ENCODE results near the gene ARHGEF38. TPM values are rescaled to one million over a fixed set of nuclear protein-coding genes. Genes with fewer than 3 reads are reported as not detected.

ARHGEF38 gene
- polyA plus RNA-seq, 1 of the 3 experiments (the other 2 are of a cell fraction) = 0.02 TPM

GRCh38 chr4:105613306-105613705 is 60.9 kb downstream of the ARHGEF38 start (continued):
- TF ChIP-seq REST (IDR thresholded peaks at IDR 0.05; ENCODE audit: low read depth, low read length) = no peak
- TF ChIP-seq JUND (IDR thresholded peaks at IDR 0.05) = no peak
- TF ChIP-seq CHD2 (IDR thresholded peaks at IDR 0.05; ENCODE audit: low read length, partially characterized antibody) = no peak
- TF ChIP-seq GATA2 (CRISPR knock-in tag; IDR thresholded peaks at IDR 0.05) = no peak
- no peak for TF ChIP-seq POLR2AphosphoS5 (IDR thresholded peaks at IDR 0.05; ENCODE audit: low read depth, low read length)
- TF ChIP-seq SMC3 (IDR thresholded peaks at IDR 0.05; ENCODE audit: low read depth, low read length) = no peak
- no peak for TF ChIP-seq NFIC (IDR thresholded peaks at IDR 0.05; ENCODE audit: borderline replicate concordance)
- no peak for TF ChIP-seq FOXJ3 (CRISPR knock-in tag; IDR thresholded peaks at IDR 0.05)
- TF ChIP-seq ELF1 (IDR thresholded peaks at IDR 0.05) = no peak

GRCh38 chr4:105619188-105619931 is 66.9 kb downstream of the ARHGEF38 start:
- Histone ChIP-seq H3K27me3 (ENCODE audit: insufficient read depth) (no peaks in the 10 kb centered on the region), H3K36me3 (replicated peaks in 1 of 2; ENCODE audit: control insufficient read depth in 1 of 2, insufficient read depth in 2 of 2, low read length in 1 of 2) (no peaks in the 10 kb centered on the region), H3K27ac (ENCODE audit: low read depth in 2 of 2, low read length in 1 of 2) (peak overlapping the region in 1 of 2 experiments; percentile 69; a peak in 2 of 4 replicates), H3F3A (replicated peaks; ENCODE audit: insufficient read depth) (peaks cover 13% of the 10 kb centered on the region), H3K4me2 (no peak overlapping the region), H3K4me1 (ENCODE audit: control insufficient read depth in 1 of 2, insufficient read depth in 2 of 2, low read depth in 1 of 2, low read length in 1 of 2) (peaks cover 7 to 11% of the 10 kb centered on the region in 2 experiments), H3K9ac (no peak overlapping the region), H3K9me3 (no peaks in the 10 kb centered on the region), H3K4me3 (ENCODE audit: low read depth in 2 of 2, low read length in 1 of 2) (no peak overlapping the region), H3K9me2 (no peaks in the 10 kb centered on the region), H4K20me1 (ENCODE audit: insufficient read depth) (no peaks in the 10 kb centered on the region), H2AFZ (ENCODE audit: low read depth) (no peak overlapping the region), H3K79me2 (ENCODE audit: insufficient read depth) (no peaks in the 10 kb centered on the region)
- DNase-seq = peak; percentile 30
- POLR2A ChIA-PET = no interaction called here
- WGBS (ENCODE audit: low lambda C conversion rate) = 47% methylated on average over 4 of the region's 5 CpGs
- CTCF ChIA-PET = interaction anchor here (0.7 kb wide), 1 partner anchor 27 kb away, joined by 3 read pairs; no protein-coding TSS in a partner anchor
- TF ChIP-seq FOXM1 (IDR thresholded peaks at IDR 0.05; ENCODE audit: low read depth) (no peak), NFIC (IDR thresholded peaks at IDR 0.05; ENCODE audit: borderline replicate concordance) (peak; percentile 52; the same call in 1 of the 2 replicates), JUND (IDR thresholded peaks at IDR 0.05) (no peak), MXI1 (IDR thresholded peaks at IDR 0.05; ENCODE audit: low read depth, low read length) (no peak), PBX3 (IDR thresholded peaks at IDR 0.05) (no peak), NRF1 (IDR thresholded peaks at IDR 0.05; ENCODE audit: low read depth, low read length) (no peak)
